Astrocyte (in vitro differentiated cells and primary cell): Measurements from ENCODE around the gene NT5C3B. TPM values are rescaled to one million over a fixed set of nuclear protein-coding genes. Genes with fewer than 3 reads are reported as not detected.
A peak's percentile ranks its signal among the peaks of the same experiment; 100 is the strongest.
"Not testable (repeated sequence)": the region's sequence is repeated elsewhere in the genome, so short reads cannot be mapped to it uniquely, and the experiment has no call there.

Experiments used
- DNase-seq: peaks from one replicate; pipeline ENCODE4 v3.0.0-alpha.2; 2010; ENCODE audit warnings: low read depth
- FAIRE-seq: peaks from 2 replicates; lab custom pipeline; 2011; peaks lifted over from hg19 to GRCh38; lab: Jason Lieb, UNC
- H2AFZ ChIP-seq: 2 replicates; pipeline ENCODE4 v1.6.0; 2012; ENCODE audit warnings: low read depth, low read length, inconsistent platforms
- H3K27ac ChIP-seq: 2 replicates; pipeline ENCODE4 v1.5.1; 2011; ENCODE audit warnings: low read depth, low read length, inconsistent platforms
- H3K27me3 ChIP-seq: 2 replicates; pipeline ENCODE4 v1.6.0; 2011; ENCODE audit warnings: low read length, inconsistent platforms; ENCODE audit not compliant: insufficient read depth
- H3K36me3 ChIP-seq: 2 replicates; pipeline ENCODE4 v1.5.1; 2011; ENCODE audit warnings: low read length, inconsistent platforms; ENCODE audit not compliant: insufficient read depth
- H3K4me1 ChIP-seq: 2 replicates; pipeline ENCODE4 v1.5.1; 2011; ENCODE audit warnings: low read length, inconsistent platforms; ENCODE audit not compliant: insufficient read depth
- H3K4me2 ChIP-seq: 2 replicates; pipeline ENCODE4 v1.6.0; 2012; ENCODE audit warnings: low read length, inconsistent platforms
- H3K4me3 ChIP-seq: 2 replicates; pipeline ENCODE4 v1.5.1; 2011; ENCODE audit warnings: low read depth, mild to moderate bottlenecking, low read length, inconsistent platforms; ENCODE audit not compliant: insufficient read depth
- H3K79me2 ChIP-seq: 2 replicates; pipeline ENCODE4 v1.6.0; 2012; ENCODE audit warnings: mild to moderate bottlenecking, low read length, inconsistent platforms; ENCODE audit not compliant: insufficient read depth
- H3K9ac ChIP-seq: 2 replicates; pipeline ENCODE4 v1.6.0; 2012; ENCODE audit warnings: mild to moderate bottlenecking, low read length, inconsistent platforms
- H3K9me3 ChIP-seq: 2 replicates; pipeline ENCODE4 v1.5.1; 2012; ENCODE audit warnings: low read depth, mild to moderate bottlenecking, low read length, inconsistent platforms; ENCODE audit not compliant: insufficient read depth
- H4K20me1 ChIP-seq: 2 replicates; pipeline ENCODE4 v1.6.0; 2012; ENCODE audit warnings: low read length, inconsistent platforms; ENCODE audit not compliant: insufficient read depth
- H3K27ac Mint-ChIP-seq: one replicate; pipeline ENCODE4 v1.8.0; 2021; ENCODE audit warnings: mild to moderate bottlenecking, mixed read lengths; ENCODE audit not compliant: unreplicated experiment
- H3K27me3 Mint-ChIP-seq: one replicate; pipeline ENCODE4 v1.8.0; 2021; ENCODE audit warnings: low read depth, mixed read lengths; ENCODE audit not compliant: unreplicated experiment
- H3K36me3 Mint-ChIP-seq: one replicate; pipeline ENCODE4 v1.8.0; 2021; ENCODE audit warnings: low read depth, mixed read lengths; ENCODE audit not compliant: unreplicated experiment
- H3K4me1 Mint-ChIP-seq: one replicate; pipeline ENCODE4 v1.8.0; 2021; ENCODE audit warnings: low read depth, mixed read lengths; ENCODE audit not compliant: unreplicated experiment
- H3K4me3 Mint-ChIP-seq: one replicate; pipeline ENCODE4 v1.8.0; 2021; ENCODE audit warnings: mild to moderate bottlenecking, moderate library complexity, mixed read lengths; ENCODE audit not compliant: unreplicated experiment
- H3K9me3 Mint-ChIP-seq: one replicate; pipeline ENCODE4 v1.8.0; 2021; ENCODE audit warnings: mild to moderate bottlenecking, mixed read lengths; ENCODE audit not compliant: unreplicated experiment
- CTCF ChIP-seq: IDR thresholded peaks from 2 replicates; pipeline ENCODE4 v1.5.1; 2011; ENCODE audit warnings: low read depth, mild to moderate bottlenecking, inconsistent platforms, low read length, moderate library complexity; ENCODE audit not compliant: insufficient read depth
- EZH2 ChIP-seq: IDR thresholded peaks from 2 replicates; pipeline ENCODE4 v1.6.1; 2012; ENCODE audit warnings: mild to moderate bottlenecking, low read length, inconsistent platforms; ENCODE audit not compliant: insufficient read depth
- total RNA-seq: library from RNA; stranded (reverse); gene quantifications from 2 replicates; pipeline ENCODE4 v1.2.1, GENCODE V29; 2021

Gene NT5C3B
- total RNA-seq, 1 donor from 2014 or later, result 56.1 TPM

GRCh38 chr17:41863074-41863848, 27.2 kb upstream of the NT5C3B start:
- Mint-ChIP-seq H3K27me3 (no peaks in the 10 kb centered on the region), H3K4me3 (no peak overlapping the region), H3K4me1 (peaks cover 3% of the 10 kb centered on the region), H3K27ac (no peak overlapping the region), H3K9me3 (no peaks in the 10 kb centered on the region), H3K36me3 (peaks cover 3% of the 10 kb centered on the region)
- Histone ChIP-seq H3K9me3 (no peaks in the 10 kb centered on the region), H3K4me1 (peaks cover 10% of the 10 kb centered on the region), H4K20me1 (peaks cover 55% of the 10 kb centered on the region), H3K4me2 (peak overlapping the region; percentile 87), H3K27me3 (no peaks in the 10 kb centered on the region), H2AFZ (no peak overlapping the region), H3K36me3 (peaks cover 14% of the 10 kb centered on the region), H3K9ac (peak overlapping the region; percentile 1), H3K27ac (no peak overlapping the region), H3K4me3 (no peak overlapping the region), H3K79me2 (peaks cover 62% of the 10 kb centered on the region)
- FAIRE-seq, result no peak
- DNase-seq, result no peak
- TF ChIP-seq CTCF, result no peak
- no peak for TF ChIP-seq EZH2

GRCh38 chr17:41860254-41860931, 24.4 kb upstream of the NT5C3B start:
- Histone ChIP-seq H3K9me3 (no peaks in the 10 kb centered on the region), H3K4me2 (no peak overlapping the region), H3K79me2 (peaks cover 82% of the 10 kb centered on the region), H2AFZ (no peak overlapping the region), H3K27ac (no peak overlapping the region), H3K4me3 (no peak overlapping the region), H3K9ac (no peak overlapping the region), H3K27me3 (no peaks in the 10 kb centered on the region), H4K20me1 (peaks cover 67% of the 10 kb centered on the region), H3K36me3 (no peaks in the 10 kb centered on the region), H3K4me1 (peaks cover 10% of the 10 kb centered on the region)
- Mint-ChIP-seq H3K4me1 (peaks cover 3% of the 10 kb centered on the region), H3K36me3 (no peaks in the 10 kb centered on the region), H3K9me3 (no peaks in the 10 kb centered on the region), H3K4me3 (no peak overlapping the region), H3K27me3 (no peaks in the 10 kb centered on the region), H3K27ac (no peak overlapping the region)
- TF ChIP-seq CTCF (no peak), EZH2 (no peak)
- FAIRE-seq (no peak), DNase-seq (no peak)

- not testable (repeated sequence) for H3K4me3 Mint-ChIP-seq, H3K9me3 Mint-ChIP-seq
Measured at GRCh38 chr17:41851382-41851781, 15.3 kb upstream of the NT5C3B start.

More at GRCh38 chr17:41851382-41851781, 15.3 kb upstream of the NT5C3B start:
- H3K27me3 Mint-ChIP-seq, H2AFZ ChIP-seq, H3K27ac Mint-ChIP-seq, FAIRE-seq, H3K27ac ChIP-seq, DNase-seq, H3K9me3 ChIP-seq, H3K4me2 ChIP-seq, H3K4me1 Mint-ChIP-seq, H3K27me3 ChIP-seq, H3K36me3 Mint-ChIP-seq, H3K4me1 ChIP-seq, H3K9ac ChIP-seq, H3K4me3 ChIP-seq: not testable (repeated sequence)
- Histone ChIP-seq H3K36me3 (peaks cover 13% of the 10 kb centered on the region), H4K20me1 (peaks cover 27% of the 10 kb centered on the region), H3K79me2 (peaks cover 60% of the 10 kb centered on the region)
